ENCODE measurements around the gene SLC16A12.

Gene SLC16A12

GRCh38 chr10:89388806-89389205 lies 146.6 kb downstream of the SLC16A12 start:
- no peak for DNase-seq

GRCh38 chr10:89384474-89385340 lies 150.7 kb downstream of the SLC16A12 start:
- no peak for DNase-seq

GRCh38 chr10:89382757-89383156 lies 152.6 kb downstream of the SLC16A12 start:
- DNase-seq, result no peak
